HCT116 (cell line): ENCODE measurements around the gene MMP28. TPM values are rescaled to one million over a fixed set of nuclear protein-coding genes. Genes with fewer than 3 reads are reported as not detected.

ENCODE experiments used
- ATAC-seq: fragments of 200-7000 bp; cut with Tn5 transposase; 2 replicates; pipeline ENCODE4 v1.9.1; 2020; ENCODE audit warnings: mild to moderate bottlenecking, moderate library complexity
- BruUV-seq: library from RNA; stranded (reverse); fragments of 400-500 nt; replicated peaks from 2 replicates; lab custom pipeline; 2021; lab: Mats Ljungman, UMichigan
- CTCF ChIA-PET: fragments of 300-600 bp; sonication (Branson Sonifier 250); formaldehyde crosslinking; loops from one replicate; lab custom pipeline; 2021; ENCODE audit warnings: antibody characterized with exemption; lab: Charles Lee
- POLR2A ChIA-PET: fragments of 300-600, 350-600 bp; sonication (Branson Sonifier 250); formaldehyde crosslinking; loops from one replicate; lab custom pipeline; 2021; ENCODE audit warnings: antibody characterized with exemption; lab: Charles Lee
- RAD21 ChIA-PET, 2 experiments: fragments of 300-600 bp; sonication (Branson Sonifier 250); formaldehyde crosslinking; loops; one replicate each; lab custom pipeline; 2023; ENCODE audit warnings: low total read pairs in 2 of 2; ENCODE audit not compliant: uncharacterized antibody in 2 of 2, unreplicated experiment in 2 of 2, low non-redundant PET in 1 of 2; lab: Charles Lee
- DNase-seq: peaks from one replicate; pipeline ENCODE4 v3.0.0-alpha.2; 2010; ENCODE audit warnings: low read depth, low spot score
- H2AFZ ChIP-seq: fragments of 200-600 bp; shearing (Covaris generic), sonication (generic); 2 replicates; pipeline ENCODE4 v1.6.1; 2017; ENCODE audit warnings: low read depth, mixed run types, mixed read lengths, antibody characterized with exemption, low read length; ENCODE audit not compliant: poor library complexity, severe bottlenecking
- H3K27ac ChIP-seq: 2 replicates; pipeline ENCODE4 v1.5.1; 2012; ENCODE audit warnings: low read depth, low read length
- H3K27me3 ChIP-seq: fragments of 200-600 bp; sonication (generic); 2 replicates; pipeline ENCODE4 v1.6.1; 2016; ENCODE audit warnings: mixed run types, low read length, mixed read lengths; ENCODE audit not compliant: insufficient read depth
- H3K36me3 ChIP-seq, 2 experiments: fragments of 200-500 bp in 1 of 2; fragments of 200-600 bp in 1 of 2; sonication (Bioruptor generic) in 1 of 2; sonication (generic) in 1 of 2; 2 replicates each; pipeline versions ENCODE4 v1.5.1 to v1.6.1; 2014 to 2016; ENCODE audit warnings: low read length in 2 of 2, inconsistent platforms in 1 of 2, mixed read lengths in 1 of 2, mixed run types in 1 of 2; ENCODE audit not compliant: insufficient read depth in 2 of 2, control insufficient read depth in 1 of 2
- H3K4me1 ChIP-seq, 2 experiments: fragments of 200-600 bp in 1 of 2; sonication (generic) in 1 of 2; 2 replicates each; pipeline versions ENCODE4 v1.5.1 to v1.6.1; 2012 to 2017; ENCODE audit warnings: low read length in 2 of 2, inconsistent platforms in 1 of 2, mild to moderate bottlenecking in 1 of 2, mixed read lengths in 1 of 2, mixed run types in 1 of 2, moderate library complexity in 1 of 2; ENCODE audit not compliant: insufficient read depth in 2 of 2, control insufficient read depth in 1 of 2
- H3K4me2 ChIP-seq: fragments of 200-600 bp; sonication (generic); 2 replicates; pipeline ENCODE4 v1.6.1; 2017; ENCODE audit warnings: mixed run types, low read length, mixed read lengths
- H3K4me3 ChIP-seq, 2 experiments: fragments of 200-600 bp in 1 of 2; sonication (generic) in 1 of 2; replicated peaks in 1 of 2; 2 replicates each; pipeline ENCODE4 v1.5.1; 2011 to 2016; ENCODE audit warnings: low read length in 2 of 2, control low read depth in 1 of 2, low read depth in 1 of 2, mild to moderate bottlenecking in 1 of 2, mixed read lengths in 1 of 2, mixed run types in 1 of 2
- H3K79me2 ChIP-seq: fragments of 200-600 bp; sonication (generic); 2 replicates; pipeline ENCODE4 v1.6.1; 2017; ENCODE audit warnings: mild to moderate bottlenecking, mixed run types, low read length, moderate library complexity, mixed read lengths; ENCODE audit not compliant: insufficient read depth
- H3K9ac ChIP-seq: fragments of 200-600 bp; sonication (generic); 2 replicates; pipeline ENCODE4 v1.6.1; 2016; ENCODE audit warnings: low read length, mixed read lengths
- H3K9me2 ChIP-seq: fragments of 200-600 bp; sonication (generic), shearing (Covaris generic); 2 replicates; pipeline ENCODE4 v1.6.1; 2017; ENCODE audit warnings: mixed run types, mild to moderate bottlenecking, moderate library complexity; ENCODE audit not compliant: insufficient read depth
- H3K9me3 ChIP-seq, 2 experiments: fragments of 200-500 bp in 1 of 2; fragments of 200-600 bp in 1 of 2; sonication (Bioruptor generic) in 1 of 2; sonication (generic) in 1 of 2; 2 replicates each; pipeline ENCODE4 v1.6.1; 2014 to 2017; ENCODE audit warnings: low read length in 2 of 2, mixed read lengths in 2 of 2, inconsistent platforms in 1 of 2, low read depth in 1 of 2, mild to moderate bottlenecking in 1 of 2, mixed run types in 1 of 2, moderate library complexity in 1 of 2; ENCODE audit not compliant: control insufficient read depth in 1 of 2, insufficient read depth in 1 of 2
- H4K20me1 ChIP-seq: fragments of 200-600 bp; sonication (generic), shearing (Covaris generic); 2 replicates; pipeline ENCODE4 v1.6.1; 2017; ENCODE audit warnings: mixed run types, mild to moderate bottlenecking, moderate library complexity; ENCODE audit not compliant: insufficient read depth
- CEBPB ChIP-seq: IDR thresholded peaks from 2 replicates; pipeline ENCODE4 v1.6.1; 2012; ENCODE audit warnings: low read depth
- EZH2phosphoT487 ChIP-seq: fragments of 200-600 bp; IDR thresholded peaks from 2 replicates; pipeline ENCODE4 v1.6.1; 2018; ENCODE audit warnings: antibody characterized with exemption, borderline replicate concordance
- MAX ChIP-seq: IDR thresholded peaks from 2 replicates; pipeline ENCODE4 v1.6.1; 2012
- POLR2AphosphoS5 ChIP-seq: IDR thresholded peaks from 2 replicates; pipeline ENCODE4 v1.6.1; 2011; ENCODE audit warnings: mild to moderate bottlenecking, low read depth, low read length, moderate library complexity
- REST ChIP-seq: IDR thresholded peaks from 2 replicates; pipeline ENCODE4 v1.6.1; 2012; ENCODE audit warnings: low read depth
- SRF ChIP-seq: IDR thresholded peaks from 2 replicates; pipeline ENCODE4 v1.6.1; 2012; ENCODE audit warnings: low read depth
- TCF7L2 ChIP-seq: IDR thresholded peaks from 2 replicates; pipeline ENCODE4 v1.7.0; 2011; ENCODE audit warnings: borderline replicate concordance, inconsistent platforms; ENCODE audit not compliant: insufficient read depth, insufficient read length; ENCODE audit errors: extremely low read depth
- YY1 ChIP-seq: IDR thresholded peaks from 2 replicates; pipeline ENCODE4 v1.6.1; 2011; ENCODE audit warnings: low read length, low read depth, moderate library complexity, mild to moderate bottlenecking; ENCODE audit not compliant: insufficient replicate concordance; ENCODE audit errors: extremely low read depth
- ZFX ChIP-seq: fragments of 450-650 bp; IDR thresholded peaks from 2 replicates; pipeline ENCODE4 v1.6.1; 2017
- ZNF274 ChIP-seq: fragments of 200-500 bp; sonication (Bioruptor generic); IDR thresholded peaks from 2 replicates; pipeline ENCODE4 v1.6.1; 2014; ENCODE audit warnings: mild to moderate bottlenecking, low read depth, low read length, inconsistent platforms
- intact Hi-C: fragments of 100-400 bp; cut with micrococcal nuclease; formaldehyde crosslinking; loops from 2 replicates; pipeline ENCODE4 v1.10.0; 2022
- total RNA-seq: library from RNA; stranded (reverse); gene quantifications from one replicate; pipeline ENCODE4 v1.2.1, GENCODE V29; 2021; ENCODE audit not compliant: unreplicated experiment

Gene MMP28
- total RNA-seq, 1 experiment from 2014 or later = 2.6 TPM

DNA sequence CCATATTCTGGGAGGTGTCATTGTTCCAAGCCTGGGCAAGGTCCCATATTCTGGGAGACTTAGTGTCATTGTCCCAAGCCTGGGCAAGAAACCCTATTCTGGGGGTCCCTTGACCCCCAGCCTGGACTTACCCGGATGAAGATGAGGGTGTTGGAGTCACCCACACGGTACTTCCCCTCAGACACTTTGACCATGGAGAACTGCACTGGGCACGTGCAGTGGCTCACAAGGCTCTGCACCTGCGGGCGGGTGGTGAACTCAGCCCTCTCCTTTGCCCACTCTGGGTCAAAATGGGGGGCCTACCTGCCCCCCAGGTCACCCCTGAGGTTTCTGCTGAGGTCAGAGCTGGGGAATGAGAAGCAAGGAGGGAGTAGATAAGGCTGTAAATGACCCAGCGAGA lies 46.5 kb downstream of the MMP28 start:
- CTCF ChIA-PET = interaction anchor here (1.0 kb wide), 1 partner anchor 195 kb away, joined by 4 read pairs; no protein-coding TSS in a partner anchor
- RAD21 ChIA-PET = interaction anchor here in 1 of 2 experiments (0.6 kb wide), 1 partner anchor 134 kb away, joined by 5 read pairs; no protein-coding TSS in a partner anchor
- no TSS peak for BruUV-seq
- Histone ChIP-seq H2AFZ (no peak overlapping the region), H3K79me2 (no peaks in the 10 kb centered on the region), H3K4me3 (no peak overlapping the region), H3K9me2 (no peaks in the 10 kb centered on the region), H3K27ac (no peak overlapping the region), H3K4me2 (no peak overlapping the region), H4K20me1 (no peaks in the 10 kb centered on the region), H3K9ac (no peak overlapping the region), H3K9me3 (no peaks in the 10 kb centered on the region), H3K27me3 (peaks cover 4% of the 10 kb centered on the region; the same call in 1 of the 2 replicates), H3K36me3 (no peaks in the 10 kb centered on the region), H3K4me1 (no peaks in the 10 kb centered on the region)
- POLR2A ChIA-PET = no interaction called here
- intact Hi-C loops = loop anchor here (5.0 to 10.0 kb wide), 5 partner anchors 437 to 1324 kb away; no protein-coding TSS in a partner anchor
- TF ChIP-seq SRF (no peak), TCF7L2 (no peak), ZFX (0 out of 2 replicates have a peak, but pooled peaks have one; percentile 8)
- ATAC-seq (no peak), DNase-seq (no peak)

GRCh38 chr17:35748341-35748841 lies 47.0 kb downstream of the MMP28 start:
- no peaks in the 10 kb centered on the region for H3K79me2 ChIP-seq
- H3K4me2 ChIP-seq = no peak overlapping the region
- RAD21 ChIA-PET = interaction anchor here in 1 of 2 experiments (0.6 kb wide), 1 partner anchor 134 kb away, joined by 5 read pairs; no protein-coding TSS in a partner anchor
- TF ChIP-seq REST (no peak), ZFX (no peak), YY1 (no peak), EZH2phosphoT487 (no peak), POLR2AphosphoS5 (no peak), ZNF274 (no peak), CEBPB (no peak), MAX (no peak), SRF (no peak), TCF7L2 (no peak)
- H3K36me3 ChIP-seq = no peaks in the 10 kb centered on the region
- H3K27ac ChIP-seq = no peak overlapping the region
- H4K20me1 ChIP-seq = no peaks in the 10 kb centered on the region
- no peak for DNase-seq
- peaks cover 4% of the 10 kb centered on the region; the same call in 1 of the 2 replicates for H3K27me3 ChIP-seq
- H3K4me3 ChIP-seq = no peak overlapping the region
- POLR2A ChIA-PET = no interaction called here
- H2AFZ ChIP-seq = no peak overlapping the region
- no peaks in the 10 kb centered on the region for H3K4me1 ChIP-seq
- intact Hi-C loops = loop anchor here (5.0 to 10.0 kb wide), 5 partner anchors 436 to 1324 kb away; no protein-coding TSS in a partner anchor
- no TSS peak for BruUV-seq
- no peaks in the 10 kb centered on the region for H3K9me2 ChIP-seq
- no peak for ATAC-seq
- no peaks in the 10 kb centered on the region for H3K9me3 ChIP-seq
- CTCF ChIA-PET = interaction anchor here (0.7 to 2.0 kb wide), 3 partner anchors 15 to 209 kb away, joined by 7 to 40 read pairs (median 9); no protein-coding TSS in a partner anchor
- no peak overlapping the region for H3K9ac ChIP-seq
